AG04449 (cell line): ENCODE data around the gene PLD1.

Source experiments
- CTCF ChIA-PET: fragments of 350-600 bp; formaldehyde crosslinking; extraction: SDS; loops from one replicate; lab custom pipeline; 2021; ENCODE audit warnings: antibody characterized with exemption; lab: Yijun Ruan, JAX
- POLR2A ChIA-PET: fragments of 400-600, 350-600 bp; formaldehyde crosslinking; extraction: SDS; loops from one replicate; lab custom pipeline; 2020; ENCODE audit warnings: antibody characterized with exemption, inconsistent platforms; lab: Yijun Ruan, JAX
- DNase-seq: peaks from one replicate; pipeline ENCODE4 v3.0.0-alpha.2; 2010; ENCODE audit warnings: low read depth, low spot score
- H3K4me3 ChIP-seq: 2 replicates; pipeline ENCODE4 v1.5.1; 2011; ENCODE audit warnings: low read depth, mild to moderate bottlenecking, control low read depth, low read length
- CTCF ChIP-seq: IDR thresholded peaks from one replicate; pipeline ENCODE4 v1.5.1; 2011; ENCODE audit warnings: mild to moderate bottlenecking, moderate library complexity, low read length, control low read depth, inconsistent platforms; ENCODE audit not compliant: insufficient read depth; ENCODE audit errors: missing control alignments

Gene PLD1

GRCh38 chr3:171813897-171814460 is 3.7 kb upstream of the PLD1 start:
- ChIA-PET POLR2A (no interaction called here), CTCF (interaction anchor here (0.8 to 1.7 kb wide), 3 partner anchors 16 to 290 kb away, joined by 3 to 5 read pairs (median 3); no protein-coding TSS in a partner anchor)
- H3K4me3 ChIP-seq = no peak overlapping the region
- no peak for TF ChIP-seq CTCF
- no peak for DNase-seq

- ChIA-PET POLR2A (no interaction called here), CTCF (interaction anchor here (1.0 to 1.7 kb wide), 2 partner anchors 17 to 291 kb away, joined by 3 to 5 read pairs; no protein-coding TSS in a partner anchor)
- DNase-seq = no peak
- no peak for TF ChIP-seq CTCF
- H3K4me3 ChIP-seq = no peak overlapping the region
Measured at GRCh38 chr3:171813278-171813896, 3.1 kb upstream of the PLD1 start.

GRCh38 chr3:171812811-171813210 is 2.5 kb upstream of the PLD1 start:
- CTCF ChIA-PET = interaction anchor here (1.7 kb wide), 1 partner anchor 18 kb away, joined by 5 read pairs; no protein-coding TSS in a partner anchor
- TF ChIP-seq CTCF = no peak
- POLR2A ChIA-PET = no interaction called here
- DNase-seq = no peak
- H3K4me3 ChIP-seq = no peak overlapping the region

- no peak overlapping the region for H3K4me3 ChIP-seq
- no peak for TF ChIP-seq CTCF
- ChIA-PET CTCF (interaction anchor here (1.9 kb wide), 1 partner anchor 166 kb away, joined by 7 read pairs; no protein-coding TSS in a partner anchor), POLR2A (interaction anchor here (0.6 to 1.0 kb wide), 4 partner anchors 63 to 270 kb away, joined by 3 to 5 read pairs (median 4); partner anchors contain the start of gene FNDC3B)
- DNase-seq = no peak
Measured at GRCh38 chr3:171811913-171812335, 1.6 kb upstream of the PLD1 start.

- no peak for TF ChIP-seq CTCF
- ChIA-PET POLR2A (interaction anchor here (0.6 to 1.0 kb wide), 4 partner anchors 64 to 271 kb away, joined by 3 to 5 read pairs (median 4); partner anchors contain the start of gene FNDC3B), CTCF (interaction anchor here (1.9 kb wide), 1 partner anchor 165 kb away, joined by 7 read pairs; no protein-coding TSS in a partner anchor)
- DNase-seq = peak; percentile 100
- peak overlapping the region; percentile 74 for H3K4me3 ChIP-seq
Measured at GRCh38 chr3:171811295-171811912, 1.1 kb upstream of the PLD1 start.
